ENCODE data around the gene CNIH3.

DNA sequence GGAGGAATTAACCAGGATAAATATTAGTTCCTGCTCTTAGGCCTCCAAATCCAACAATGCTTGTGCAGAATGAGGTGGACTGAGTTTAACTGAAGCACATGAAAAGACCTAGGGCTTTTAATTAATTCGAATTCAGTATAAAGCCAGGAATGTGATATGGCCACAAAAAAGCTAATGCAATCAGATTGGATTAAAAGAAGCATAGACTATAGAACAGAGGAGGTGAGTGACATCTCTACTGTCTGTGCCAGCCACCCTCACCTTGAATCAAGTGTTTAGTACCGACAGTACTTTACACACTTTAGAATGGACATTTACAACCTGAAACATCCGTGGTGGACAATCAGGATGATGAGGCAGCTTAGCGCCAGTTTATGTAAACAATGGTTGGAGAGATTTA is 62.1 kb downstream of the CNIH3 start:
- TF ChIP-seq, protein P1, sequence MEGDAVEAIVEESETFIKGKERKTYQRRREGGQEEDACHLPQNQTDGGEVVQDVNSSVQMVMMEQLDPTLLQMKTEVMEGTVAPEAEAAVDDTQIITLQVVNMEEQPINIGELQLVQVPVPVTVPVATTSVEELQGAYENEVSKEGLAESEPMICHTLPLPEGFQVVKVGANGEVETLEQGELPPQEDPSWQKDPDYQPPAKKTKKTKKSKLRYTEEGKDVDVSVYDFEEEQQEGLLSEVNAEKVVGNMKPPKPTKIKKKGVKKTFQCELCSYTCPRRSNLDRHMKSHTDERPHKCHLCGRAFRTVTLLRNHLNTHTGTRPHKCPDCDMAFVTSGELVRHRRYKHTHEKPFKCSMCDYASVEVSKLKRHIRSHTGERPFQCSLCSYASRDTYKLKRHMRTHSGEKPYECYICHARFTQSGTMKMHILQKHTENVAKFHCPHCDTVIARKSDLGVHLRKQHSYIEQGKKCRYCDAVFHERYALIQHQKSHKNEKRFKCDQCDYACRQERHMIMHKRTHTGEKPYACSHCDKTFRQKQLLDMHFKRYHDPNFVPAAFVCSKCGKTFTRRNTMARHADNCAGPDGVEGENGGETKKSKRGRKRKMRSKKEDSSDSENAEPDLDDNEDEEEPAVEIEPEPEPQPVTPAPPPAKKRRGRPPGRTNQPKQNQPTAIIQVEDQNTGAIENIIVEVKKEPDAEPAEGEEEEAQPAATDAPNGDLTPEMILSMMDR (conservative IDR thresholded peaks at IDR 0.05; ENCODE audit: low read depth, low read length) = no peak
- TF ChIP-seq CEBPB (IDR thresholded peaks at IDR 0.05; ENCODE audit: low read depth, low read length) (no peak), RFX5 (IDR thresholded peaks at IDR 0.05; ENCODE audit: low read depth, low read length) (no peak)

Measured in IMR-90 (cell line).